H1 (cell line): ENCODE results near the gene GPD1L.

Experiments
- CBX8 ChIP-seq: fragments of 300-800, 300-1000 bp; sonication (generic); IDR thresholded peaks from 2 replicates; pipeline ENCODE4 v1.7.1; 2016; ENCODE audit warnings: low read depth, low read length, borderline replicate concordance
- CHD2 ChIP-seq: IDR thresholded peaks from 2 replicates; pipeline ENCODE4 v1.6.1; 2012; ENCODE audit warnings: low read length, improper control_type of control experiment
- CTCF ChIP-seq, 3 experiments: IDR thresholded peaks; 1 replicate in 2 of 3; 2 replicates in 1 of 3; pipeline versions ENCODE4 v1.5.1 to v1.6.1; 2011; ENCODE audit warnings: low read length in 3 of 3, mild to moderate bottlenecking in 3 of 3, inconsistent platforms in 2 of 3, low read depth in 1 of 3, moderate library complexity in 1 of 3; ENCODE audit not compliant: insufficient read depth in 1 of 3; ENCODE audit errors: control extremely low read depth in 1 of 3
- EP300 ChIP-seq, 2 experiments: IDR thresholded peaks; 1 replicate in 1 of 2; 2 replicates in 1 of 2; pipeline ENCODE4 v1.6.1; 2011 to 2012; ENCODE audit warnings: low read depth in 2 of 2, low read length in 2 of 2, mild to moderate bottlenecking in 2 of 2, borderline replicate concordance in 1 of 2, inconsistent platforms in 1 of 2, moderate library complexity in 1 of 2
- EZH2 ChIP-seq: fragments of 200-600 bp; sonication (generic); IDR thresholded peaks from 2 replicates; pipeline ENCODE4 v1.7.1; 2012; ENCODE audit warnings: low read depth, mild to moderate bottlenecking, moderate library complexity, low read length, inconsistent platforms; ENCODE audit not compliant: severe bottlenecking
- HDAC6 ChIP-seq: IDR thresholded peaks from one replicate; pipeline ENCODE4 v1.7.1; 2012; ENCODE audit warnings: low read depth, mild to moderate bottlenecking, inconsistent platforms, low read length, moderate library complexity
- POU5F1 ChIP-seq: IDR thresholded peaks from 2 replicates; pipeline ENCODE4 v1.6.1; 2011; ENCODE audit warnings: low read depth, mild to moderate bottlenecking, low read length, moderate library complexity
- SP2 ChIP-seq: IDR thresholded peaks from 2 replicates; pipeline ENCODE4 v1.6.1; 2012; ENCODE audit warnings: mild to moderate bottlenecking, low read length, inconsistent platforms
- USF2 ChIP-seq: IDR thresholded peaks from 2 replicates; pipeline ENCODE4 v1.6.1; 2011; ENCODE audit warnings: low read length, improper control_type of control experiment

GRCh38 chr3:32136703-32137102, 30.3 kb downstream of the GPD1L start:
- TF ChIP-seq SP2 = no peak
- no peak for TF ChIP-seq CBX8
- no peak for TF ChIP-seq EP300 (IDR thresholded peaks at IDR 0.05; ENCODE audit: borderline replicate concordance in 1 of 2, low read depth in 2 of 2, low read length in 2 of 2)
- no peak for TF ChIP-seq EZH2
- no peak for TF ChIP-seq CHD2
- TF ChIP-seq CTCF (IDR thresholded peaks at IDR 0.05; ENCODE audit: control extremely low read depth in 1 of 3, insufficient read depth in 1 of 3, low read depth in 1 of 3, low read length in 3 of 3) = no peak
- no peak for TF ChIP-seq USF2
- no peak for TF ChIP-seq POU5F1
- TF ChIP-seq HDAC6 = no peak
